HUDEP-2 (cell line): ENCODE results near the gene S1PR4.
"Not testable (repeated sequence)": the region's sequence is repeated elsewhere in the genome, so short reads cannot be mapped to it uniquely, and the experiment has no call there.

Experiments
- DNase-seq, 76 experiments: peaks; one replicate each; lab custom pipeline; 2025; ENCODE audit not compliant: unreplicated experiment in 76 of 76; lab: John Stamatoyannopoulos, UW

The S1PR4 gene

GRCh38 chr19:3151563-3152418, 26.8 kb upstream of the S1PR4 start:
- no peak for DNase-seq

GRCh38 chr19:3152419-3152780, 26.2 kb upstream of the S1PR4 start:
- DNase-seq = no peak

- DNase-seq = no peak
Measured at GRCh38 chr19:3153286-3154230, 25.0 kb upstream of the S1PR4 start.

- DNase-seq = not testable (repeated sequence)
Measured at GRCh38 chr19:3154447-3154846, 24.1 kb upstream of the S1PR4 start.

- peak in 66 of 76 experiments; percentile 26 to 87 (median 68) for DNase-seq
Measured at GRCh38 chr19:3154957-3155736, 23.4 kb upstream of the S1PR4 start.

- no peak for DNase-seq
Measured at GRCh38 chr19:3157096-3157845, 21.3 kb upstream of the S1PR4 start.

- DNase-seq = no peak
Measured at GRCh38 chr19:3159565-3159964, 19.0 kb upstream of the S1PR4 start.

- no peak for DNase-seq
Measured at GRCh38 chr19:3160219-3160618, 18.4 kb upstream of the S1PR4 start.

- no peak for DNase-seq
Measured at GRCh38 chr19:3161453-3161852, 17.1 kb upstream of the S1PR4 start.

- peak in 11 of 76 experiments; percentile 9 to 47 (median 14) for DNase-seq
Measured at GRCh38 chr19:3162418-3163229, 15.9 kb upstream of the S1PR4 start.

GRCh38 chr19:3163230-3163886, 15.2 kb upstream of the S1PR4 start:
- DNase-seq = peak in 55 of 76 experiments; percentile 12 to 73 (median 46)

GRCh38 chr19:3163943-3164342, 14.6 kb upstream of the S1PR4 start:
- no peak for DNase-seq

- no peak for DNase-seq
Measured at GRCh38 chr19:3167533-3168272, 10.9 kb upstream of the S1PR4 start.

GRCh38 chr19:3171894-3172672, 6.5 kb upstream of the S1PR4 start:
- DNase-seq = no peak

- DNase-seq = not testable (repeated sequence)
Measured at GRCh38 chr19:3172673-3173000, 5.9 kb upstream of the S1PR4 start.

GRCh38 chr19:3175781-3176714, 2.5 kb upstream of the S1PR4 start:
- DNase-seq = peak in 72 of 76 experiments; percentile 32 to 91 (median 76)
